ENCODE measurements around the gene AFTPH.
A peak's percentile ranks its signal among the peaks of the same experiment; 100 is the strongest.

AFTPH gene

GRCh38 chr2:64485331-64485730 lies 38.8 kb upstream of the AFTPH start:
- H3K4me3 ChIP-seq, result no peak overlapping the region
- H3K4me2 ChIP-seq, result no peak overlapping the region
- no peak overlapping the region for H3K9ac ChIP-seq
- H3K27ac ChIP-seq, result no peak overlapping the region
- peaks cover 27% of the 10 kb centered on the region for H3K27me3 ChIP-seq
- H3K36me3 ChIP-seq, result no peaks in the 10 kb centered on the region
- H4K20me1 ChIP-seq, result no peaks in the 10 kb centered on the region; the same call in 1 of the 2 replicates
- no peaks in the 10 kb centered on the region for H3K9me3 ChIP-seq
- peaks cover 42% of the 10 kb centered on the region for H3K4me1 ChIP-seq
- no peak for TF ChIP-seq Cebpa-rat (IDR thresholded peaks at IDR 0.05)

GRCh38 chr2:64485961-64486360 lies 38.2 kb upstream of the AFTPH start:
- peak overlapping the region; percentile 30 for H3K4me2 ChIP-seq
- no peak for TF ChIP-seq Cebpa-rat (IDR thresholded peaks at IDR 0.05)

GRCh38 chr2:64487256-64488049 lies 36.7 kb upstream of the AFTPH start:
- no peak overlapping the region for H3K27ac ChIP-seq
- peak overlapping the region; percentile 81; the same call in 1 of the 2 replicates for H3K4me2 ChIP-seq
- H3K9me3 ChIP-seq, result no peaks in the 10 kb centered on the region
- H4K20me1 ChIP-seq, result no peaks in the 10 kb centered on the region; the same call in 1 of the 2 replicates
- H3K9ac ChIP-seq, result no peak overlapping the region
- no peaks in the 10 kb centered on the region for H3K36me3 ChIP-seq
- peaks cover 27% of the 10 kb centered on the region for H3K27me3 ChIP-seq
- TF ChIP-seq Cebpa-rat (IDR thresholded peaks at IDR 0.05), result no peak
- peaks cover 46% of the 10 kb centered on the region for H3K4me1 ChIP-seq
- no peak overlapping the region for H3K4me3 ChIP-seq

More at GRCh38 chr2:64485961-64486360, 38.2 kb upstream of the AFTPH start:
- Histone ChIP-seq H3K27me3 (peaks cover 27% of the 10 kb centered on the region), H3K4me1 (peaks cover 46% of the 10 kb centered on the region), H3K9me3 (no peaks in the 10 kb centered on the region), H3K27ac (no peak overlapping the region), H3K36me3 (no peaks in the 10 kb centered on the region), H3K9ac (no peak overlapping the region), H4K20me1 (no peaks in the 10 kb centered on the region; the same call in 1 of the 2 replicates), H3K4me3 (no peak overlapping the region)

GRCh38 chr2:64488050-64488974 lies 35.8 kb upstream of the AFTPH start:
- H3K27ac ChIP-seq, result no peak overlapping the region
- H3K4me3 ChIP-seq, result no peak overlapping the region
- H3K4me1 ChIP-seq, result peaks cover 46% of the 10 kb centered on the region
- H3K9ac ChIP-seq, result 0 out of 2 replicates have a peak overlapping the region, but pooled peaks have one; percentile 1
- no peaks in the 10 kb centered on the region; the same call in 1 of the 2 replicates for H4K20me1 ChIP-seq
- H3K4me2 ChIP-seq, result peak overlapping the region; percentile 81
- H3K9me3 ChIP-seq, result no peaks in the 10 kb centered on the region
- no peaks in the 10 kb centered on the region for H3K36me3 ChIP-seq
- TF ChIP-seq Cebpa-rat (IDR thresholded peaks at IDR 0.05), result no peak
- peaks cover 27% of the 10 kb centered on the region for H3K27me3 ChIP-seq

GRCh38 chr2:64489081-64489751 lies 34.9 kb upstream of the AFTPH start:
- Histone ChIP-seq H3K9me3 (no peaks in the 10 kb centered on the region), H3K36me3 (no peaks in the 10 kb centered on the region), H4K20me1 (no peaks in the 10 kb centered on the region; the same call in 1 of the 2 replicates), H3K4me3 (0 out of 2 replicates have a peak overlapping the region, but pooled peaks have one; percentile 1), H3K27me3 (peaks cover 27% of the 10 kb centered on the region), H3K4me1 (peaks cover 46% of the 10 kb centered on the region), H3K27ac (no peak overlapping the region), H3K4me2 (peak overlapping the region; percentile 81), H3K9ac (peak overlapping the region; percentile 1; the same call in 1 of the 2 replicates)
- no peak for TF ChIP-seq Cebpa-rat (IDR thresholded peaks at IDR 0.05)

- peaks cover 11% of the 10 kb centered on the region; the same call in 1 of the 2 replicates for H3K27me3 ChIP-seq
- H3K27ac ChIP-seq, result no peak overlapping the region
- TF ChIP-seq Cebpa-rat (IDR thresholded peaks at IDR 0.05), result no peak
- no peaks in the 10 kb centered on the region; the same call in 1 of the 2 replicates for H4K20me1 ChIP-seq
- H3K4me1 ChIP-seq, result peaks cover 37% of the 10 kb centered on the region
- H3K36me3 ChIP-seq, result no peaks in the 10 kb centered on the region
- H3K9me3 ChIP-seq, result no peaks in the 10 kb centered on the region
- H3K4me2 ChIP-seq, result no peak overlapping the region
- no peak overlapping the region for H3K9ac ChIP-seq
- H3K4me3 ChIP-seq, result no peak overlapping the region
These were observed 32.7 kb upstream of the AFTPH start for GRCh38 chr2:64491426-64491825.

GRCh38 chr2:64492272-64492671 lies 31.9 kb upstream of the AFTPH start:
- Histone ChIP-seq H3K27me3 (peaks cover 2% of the 10 kb centered on the region; the same call in 1 of the 2 replicates), H3K9ac (no peak overlapping the region), H3K4me2 (no peak overlapping the region), H3K9me3 (no peaks in the 10 kb centered on the region), H3K27ac (no peak overlapping the region), H3K36me3 (no peaks in the 10 kb centered on the region), H3K4me3 (no peak overlapping the region), H3K4me1 (peaks cover 34% of the 10 kb centered on the region), H4K20me1 (no peaks in the 10 kb centered on the region; the same call in 1 of the 2 replicates)
- TF ChIP-seq Cebpa-rat (IDR thresholded peaks at IDR 0.05), result no peak

- no peaks in the 10 kb centered on the region; the same call in 1 of the 2 replicates for H4K20me1 ChIP-seq
- no peak overlapping the region for H3K4me2 ChIP-seq
- no peaks in the 10 kb centered on the region for H3K27me3 ChIP-seq
- H3K27ac ChIP-seq, result no peak overlapping the region
- H3K9ac ChIP-seq, result no peak overlapping the region
- TF ChIP-seq Cebpa-rat (IDR thresholded peaks at IDR 0.05), result no peak
- H3K4me1 ChIP-seq, result peaks cover 29% of the 10 kb centered on the region
- no peak overlapping the region for H3K4me3 ChIP-seq
- no peaks in the 10 kb centered on the region for H3K9me3 ChIP-seq
- H3K36me3 ChIP-seq, result no peaks in the 10 kb centered on the region
These were observed 31.3 kb upstream of the AFTPH start for GRCh38 chr2:64492821-64493220.

- Histone ChIP-seq H4K20me1 (no peaks in the 10 kb centered on the region; the same call in 1 of the 2 replicates), H3K27me3 (no peaks in the 10 kb centered on the region), H3K9ac (no peak overlapping the region), H3K4me2 (no peak overlapping the region), H3K4me1 (peaks cover 19% of the 10 kb centered on the region), H3K27ac (no peak overlapping the region), H3K4me3 (no peak overlapping the region), H3K36me3 (no peaks in the 10 kb centered on the region), H3K9me3 (no peaks in the 10 kb centered on the region)
- no peak for TF ChIP-seq Cebpa-rat (IDR thresholded peaks at IDR 0.05)
These were observed 30.3 kb upstream of the AFTPH start for GRCh38 chr2:64493788-64494187.

All from BLaER1 (cell line).